ENCODE results near the gene CBFA2T2. TPM values are rescaled to one million over a fixed set of nuclear protein-coding genes. Genes with fewer than 3 reads are reported as not detected.

Gene CBFA2T2
- total and polyA plus RNA-seq, 2 donors (not counting 3 experiments of a cell fraction or from before 2014, with no cell fraction given), result 10.7 to 12.1 TPM

DNA sequence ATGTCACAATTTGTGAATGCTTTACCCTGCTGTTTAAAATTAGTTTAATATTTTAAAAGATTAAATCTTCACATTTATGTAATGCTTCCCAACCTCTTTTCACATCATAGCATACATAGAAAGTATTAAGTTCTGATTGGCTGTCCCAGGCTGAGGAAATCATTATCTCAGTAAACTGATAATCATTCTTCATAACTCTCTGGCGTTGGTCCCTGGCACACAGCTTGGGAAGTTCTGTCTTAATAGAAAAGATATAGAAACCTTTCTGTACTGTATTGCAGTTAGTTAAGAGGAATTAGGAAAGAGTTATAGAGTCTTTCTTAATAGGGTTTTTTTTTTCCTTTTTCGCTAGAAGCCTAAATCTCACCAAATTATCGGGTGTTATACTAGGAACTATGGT lies 85.4 kb downstream of the CBFA2T2 start:
- no peaks in the 10 kb centered on the region for H3K9me3 ChIP-seq (replicated peaks; ENCODE audit: control insufficient read depth, insufficient read depth, low read length)
- DNase-seq (ENCODE audit: low read depth, low spot score) (no peak), FAIRE-seq (no peak)
- H4K20me1 ChIP-seq (replicated peaks; ENCODE audit: control insufficient read depth, extremely low read depth, insufficient read depth, low read length), result no peaks in the 10 kb centered on the region
- H3K9ac ChIP-seq (replicated peaks; ENCODE audit: extremely low read depth, insufficient read depth, low read length), result no peak overlapping the region
- H3K9me1 ChIP-seq (replicated peaks; ENCODE audit: control insufficient read depth, extremely low read depth, insufficient read depth, low read length), result no peaks in the 10 kb centered on the region
- H3K36me3 ChIP-seq (ENCODE audit: control insufficient read depth in 2 of 2, extremely low read depth in 1 of 2, insufficient read depth in 2 of 2, low read length in 2 of 2), result no peaks in the 10 kb centered on the region
- dilution Hi-C loops (cut with MboI; ENCODE audit: extremely low pct_ligation_motif_present, low sequenced_read_pairs), result no loop called here
- H3K27me3 ChIP-seq (ENCODE audit: control insufficient read depth in 2 of 2, insufficient read depth in 2 of 2, low read length in 2 of 2), result no peaks in the 10 kb centered on the region
- POLR2A ChIA-PET, result no interaction called here
- H3K4me2 ChIP-seq (ENCODE audit: insufficient read depth, low read length), result no peak overlapping the region
- TF ChIP-seq, protein P1, sequence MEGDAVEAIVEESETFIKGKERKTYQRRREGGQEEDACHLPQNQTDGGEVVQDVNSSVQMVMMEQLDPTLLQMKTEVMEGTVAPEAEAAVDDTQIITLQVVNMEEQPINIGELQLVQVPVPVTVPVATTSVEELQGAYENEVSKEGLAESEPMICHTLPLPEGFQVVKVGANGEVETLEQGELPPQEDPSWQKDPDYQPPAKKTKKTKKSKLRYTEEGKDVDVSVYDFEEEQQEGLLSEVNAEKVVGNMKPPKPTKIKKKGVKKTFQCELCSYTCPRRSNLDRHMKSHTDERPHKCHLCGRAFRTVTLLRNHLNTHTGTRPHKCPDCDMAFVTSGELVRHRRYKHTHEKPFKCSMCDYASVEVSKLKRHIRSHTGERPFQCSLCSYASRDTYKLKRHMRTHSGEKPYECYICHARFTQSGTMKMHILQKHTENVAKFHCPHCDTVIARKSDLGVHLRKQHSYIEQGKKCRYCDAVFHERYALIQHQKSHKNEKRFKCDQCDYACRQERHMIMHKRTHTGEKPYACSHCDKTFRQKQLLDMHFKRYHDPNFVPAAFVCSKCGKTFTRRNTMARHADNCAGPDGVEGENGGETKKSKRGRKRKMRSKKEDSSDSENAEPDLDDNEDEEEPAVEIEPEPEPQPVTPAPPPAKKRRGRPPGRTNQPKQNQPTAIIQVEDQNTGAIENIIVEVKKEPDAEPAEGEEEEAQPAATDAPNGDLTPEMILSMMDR (IDR thresholded peaks at IDR 0.05; ENCODE audit: extremely low read depth in 1 of 2, insufficient read depth in 1 of 2, low read depth in 1 of 2, low read length in 2 of 2), result no peak
- no peak for TF ChIP-seq GATA2 (IDR thresholded peaks at IDR 0.05; ENCODE audit: insufficient read depth, insufficient read length, low read depth, low read length)
- TF ChIP-seq POLR2AphosphoS5 (IDR thresholded peaks at IDR 0.05; ENCODE audit: insufficient read depth, low read depth, low read length), result no peak
- no peak for TF ChIP-seq MYC (IDR thresholded peaks at IDR 0.05; ENCODE audit: low read depth, low read length)
- TF ChIP-seq, protein P2, sequence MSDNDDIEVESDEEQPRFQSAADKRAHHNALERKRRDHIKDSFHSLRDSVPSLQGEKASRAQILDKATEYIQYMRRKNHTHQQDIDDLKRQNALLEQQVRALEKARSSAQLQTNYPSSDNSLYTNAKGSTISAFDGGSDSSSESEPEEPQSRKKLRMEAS (IDR thresholded peaks at IDR 0.05; ENCODE audit: insufficient read depth, insufficient read length), result no peak
- TF ChIP-seq POLR2A (IDR thresholded peaks at IDR 0.05; ENCODE audit: low read depth, low read length), result no peak
- no peak for TF ChIP-seq FOS (IDR thresholded peaks at IDR 0.05; ENCODE audit: borderline replicate concordance, insufficient read depth, low read length)
- no peak for TF ChIP-seq JUN (IDR thresholded peaks at IDR 0.05; ENCODE audit: borderline replicate concordance, insufficient read depth, insufficient read length, low read depth)
- TF ChIP-seq EZH2 (IDR thresholded peaks at IDR 0.05; ENCODE audit: borderline replicate concordance, low read depth, low read length, severe bottlenecking), result no peak
- H3K4me1 ChIP-seq (ENCODE audit: control insufficient read depth, extremely low read depth, insufficient read depth, low read length), result no peaks in the 10 kb centered on the region
- CTCF ChIA-PET, result interaction anchor here (1.4 kb wide), 1 partner anchor 12 kb away, joined by 5 read pairs; no protein-coding TSS in a partner anchor
- no TSS peak for BruUV-seq (replicated peaks)
- H3K27ac ChIP-seq (ENCODE audit: insufficient read depth, low read depth, low read length), result no peak overlapping the region
- no peak overlapping the region for H2AFZ ChIP-seq (ENCODE audit: low read depth, low read length)
- H3K4me3 ChIP-seq (replicated peaks in 1 of 3; ENCODE audit: insufficient read depth in 1 of 3, low read depth in 1 of 3, low read length in 3 of 3), result no peak overlapping the region
- no peaks in the 10 kb centered on the region for H3K79me2 ChIP-seq (ENCODE audit: control insufficient read depth, insufficient read depth, low read length)
- intact Hi-C loops (cut with micrococcal nuclease), result no loop called here
